ENCODE measurements around the gene CPVL. TPM values are rescaled to one million over a fixed set of nuclear protein-coding genes. Genes with fewer than 3 reads are reported as not detected.

CPVL gene
- total RNA-seq, 2 donors from 2014 or later = 4.7 to 48.3 TPM

GRCh38 chr7:28992798-28993197, 153.5 kb downstream of the CPVL start:
- WGBS = 61% methylated on average over 1 of the region's 1 CpG
- H3K27ac ChIP-seq = no peak overlapping the region
- TF ChIP-seq POLR2AphosphoS5 (IDR thresholded peaks at IDR 0.05) (no peak), CTCF (IDR thresholded peaks at IDR 0.05) (no peak)
- H3K9me3 ChIP-seq = no peaks in the 10 kb centered on the region
- no peak overlapping the region for H3K4me3 ChIP-seq
- H3K36me3 ChIP-seq = no peaks in the 10 kb centered on the region
- no peak for DNase-seq (ENCODE audit: low spot score)
- no peaks in the 10 kb centered on the region for H3K27me3 ChIP-seq (replicated peaks; ENCODE audit: insufficient read depth)
- intact Hi-C loops (cut with DNase I) = no loop called here
- H3K4me1 ChIP-seq (replicated peaks) = no peaks in the 10 kb centered on the region

- Histone ChIP-seq H3K4me1 (replicated peaks) (no peaks in the 10 kb centered on the region), H3K27ac (no peak overlapping the region), H3K9me3 (no peaks in the 10 kb centered on the region), H3K36me3 (no peaks in the 10 kb centered on the region), H3K27me3 (replicated peaks; ENCODE audit: insufficient read depth) (no peaks in the 10 kb centered on the region), H3K4me3 (no peak overlapping the region)
- intact Hi-C loops (cut with DNase I) = no loop called here
- no peak for TF ChIP-seq POLR2A (IDR thresholded peaks at IDR 0.05)
- no peak for TF ChIP-seq POLR2AphosphoS5 (IDR thresholded peaks at IDR 0.05)
- no peak for TF ChIP-seq CTCF (IDR thresholded peaks at IDR 0.05)
- no peak for DNase-seq (ENCODE audit: low spot score)
- WGBS = 81% methylated on average over 11 of the region's 11 CpGs
Observed at GRCh38 chr7:28990200-28990960, 156.0 kb downstream of the CPVL start.

GRCh38 chr7:28989211-28989980, 156.9 kb downstream of the CPVL start:
- intact Hi-C loops (cut with DNase I) = no loop called here
- no peak for DNase-seq (ENCODE audit: low spot score)
- no peak overlapping the region for H3K4me3 ChIP-seq
- no peaks in the 10 kb centered on the region for H3K4me1 ChIP-seq (replicated peaks)
- no peaks in the 10 kb centered on the region for H3K36me3 ChIP-seq
- H3K9me3 ChIP-seq = no peaks in the 10 kb centered on the region
- no peaks in the 10 kb centered on the region for H3K27me3 ChIP-seq (replicated peaks; ENCODE audit: insufficient read depth)
- WGBS = 94% methylated on average over 6 of the region's 6 CpGs
- no peak overlapping the region for H3K27ac ChIP-seq
- TF ChIP-seq POLR2A (IDR thresholded peaks at IDR 0.05) (no peak), CTCF (IDR thresholded peaks at IDR 0.05) (no peak), POLR2AphosphoS5 (IDR thresholded peaks at IDR 0.05) (no peak)

GRCh38 chr7:28988810-28989209, 157.5 kb downstream of the CPVL start:
- intact Hi-C loops (cut with DNase I) = no loop called here
- Histone ChIP-seq H3K9me3 (no peaks in the 10 kb centered on the region), H3K27me3 (replicated peaks; ENCODE audit: insufficient read depth) (no peaks in the 10 kb centered on the region), H3K36me3 (no peaks in the 10 kb centered on the region), H3K4me1 (replicated peaks) (no peaks in the 10 kb centered on the region), H3K27ac (no peak overlapping the region), H3K4me3 (no peak overlapping the region)
- 47% methylated on average over 4 of the region's 4 CpGs for WGBS
- TF ChIP-seq POLR2AphosphoS5 (IDR thresholded peaks at IDR 0.05) (no peak), POLR2A (IDR thresholded peaks at IDR 0.05) (no peak), CTCF (IDR thresholded peaks at IDR 0.05) (no peak)
- DNase-seq (ENCODE audit: low spot score) = no peak

Measured in prostate gland (tissue), 2 donors.